Mesendoderm (in vitro differentiated cells): ENCODE measurements around the gene TCAP.

Source experiments
- DNase-seq: peaks from one replicate; pipeline ENCODE4 v3.0.0; 2013
- H2AK5ac ChIP-seq: 2 replicates; pipeline ENCODE4 v1.6.1; 2013; ENCODE audit warnings: low read length, inconsistent platforms
- H2BK120ac ChIP-seq: 2 replicates; pipeline ENCODE4 v1.6.1; 2013; ENCODE audit warnings: low read depth, mild to moderate bottlenecking, low read length, moderate library complexity, mixed read lengths
- H2BK15ac ChIP-seq: replicated peaks from 2 replicates; pipeline ENCODE4 v1.6.1; 2013; ENCODE audit warnings: low read depth, mild to moderate bottlenecking, moderate library complexity
- H2BK5ac ChIP-seq: 2 replicates; pipeline ENCODE4 v1.6.1; 2013; ENCODE audit warnings: low read length, inconsistent platforms
- H3K18ac ChIP-seq: 2 replicates; pipeline ENCODE4 v1.6.1; 2013; ENCODE audit warnings: mild to moderate bottlenecking, low read length, mixed read lengths
- H3K23ac ChIP-seq: one replicate; pipeline ENCODE4 v1.6.1; 2013; ENCODE audit warnings: low read length
- H3K27ac ChIP-seq: 2 replicates; pipeline ENCODE4 v1.5.1; 2013; ENCODE audit warnings: low read depth, mild to moderate bottlenecking, inconsistent platforms, low read length, moderate library complexity
- H3K27me3 ChIP-seq: 2 replicates; pipeline ENCODE4 v1.6.1; 2013; ENCODE audit warnings: low read length, control low read depth, mild to moderate bottlenecking, inconsistent platforms; ENCODE audit not compliant: insufficient read depth, poor library complexity
- H3K36me3 ChIP-seq: 2 replicates; pipeline ENCODE4 v1.6.1; 2013; ENCODE audit warnings: low read length, inconsistent platforms; ENCODE audit not compliant: control insufficient read depth, insufficient read depth
- H3K4ac ChIP-seq: one replicate; pipeline ENCODE4 v1.6.1; 2013; ENCODE audit warnings: low read depth, mild to moderate bottlenecking, low read length, moderate library complexity
- H3K4me1 ChIP-seq: 2 replicates; pipeline ENCODE4 v1.6.1; 2013; ENCODE audit warnings: low read depth, low read length, inconsistent platforms; ENCODE audit not compliant: control insufficient read depth
- H3K4me2 ChIP-seq: 2 replicates; pipeline ENCODE4 v1.6.1; 2013; ENCODE audit warnings: low read length
- H3K4me3 ChIP-seq: 2 replicates; pipeline ENCODE4 v1.5.1; 2013; ENCODE audit warnings: mild to moderate bottlenecking, low read length
- H3K56ac ChIP-seq: one replicate; pipeline ENCODE4 v1.6.1; 2013; ENCODE audit warnings: low read length
- H3K79me1 ChIP-seq: 2 replicates; pipeline ENCODE4 v1.6.1; 2013; ENCODE audit warnings: low read length, inconsistent platforms
- H3K79me2 ChIP-seq: 2 replicates; pipeline ENCODE4 v1.6.1; 2013; ENCODE audit warnings: mild to moderate bottlenecking, low read length; ENCODE audit not compliant: control insufficient read depth, insufficient read depth
- H3K9ac ChIP-seq: 2 replicates; pipeline ENCODE4 v1.6.1; 2013; ENCODE audit warnings: low read length, inconsistent platforms
- H4K5ac ChIP-seq: one replicate; pipeline ENCODE4 v1.6.1; 2013; ENCODE audit warnings: low read length
- H4K8ac ChIP-seq: one replicate; pipeline ENCODE4 v1.6.1; 2013; ENCODE audit warnings: low read depth, mild to moderate bottlenecking, control low read depth, low read length, moderate library complexity
- WGBS: extraction: QIAGEN DNeasy Blood & Tissue Kit; methylation state at CpG from one replicate; pipeline ENCODE4 v1.1.7; 2013; ENCODE audit warnings: low lambda C conversion rate, missing lambda C conversion rate; ENCODE audit not compliant: insufficient coverage; ENCODE audit errors: extremely low coverage; 5-methylcytosine and 5-hydroxymethylcytosine counted together

Gene TCAP

GRCh38 chr17:39628655-39629493 is 36.3 kb upstream of the TCAP start:
- H3K18ac ChIP-seq = no peak overlapping the region
- H4K8ac ChIP-seq = no peak overlapping the region
- H2BK5ac ChIP-seq = no peak overlapping the region
- no peak for DNase-seq
- no peak overlapping the region for H3K4me3 ChIP-seq
- no peak overlapping the region for H3K27ac ChIP-seq
- H2BK120ac ChIP-seq = no peak overlapping the region
- no peak overlapping the region for H3K9ac ChIP-seq
- no peak overlapping the region for H4K5ac ChIP-seq
- H3K79me1 ChIP-seq = no peaks in the 10 kb centered on the region
- H3K56ac ChIP-seq = peak overlapping the region; percentile 25
- no CpG with 5 or more reads among the region's 10 CpGs for WGBS
- H3K4ac ChIP-seq = no peak overlapping the region
- no peak overlapping the region for H2AK5ac ChIP-seq
- H3K23ac ChIP-seq = no peak overlapping the region
- no peak overlapping the region for H3K4me2 ChIP-seq
- H3K4me1 ChIP-seq = peaks cover 7% of the 10 kb centered on the region
- H3K27me3 ChIP-seq = no peaks in the 10 kb centered on the region
- no peak overlapping the region for H2BK15ac ChIP-seq
- H3K36me3 ChIP-seq = no peaks in the 10 kb centered on the region
- H3K79me2 ChIP-seq = no peaks in the 10 kb centered on the region

GRCh38 chr17:39629494-39629880 is 35.7 kb upstream of the TCAP start:
- Histone ChIP-seq H3K18ac (no peak overlapping the region), H3K9ac (no peak overlapping the region), H3K4me2 (no peak overlapping the region), H2AK5ac (no peak overlapping the region), H3K27ac (no peak overlapping the region), H3K23ac (peak overlapping the region; percentile 45), H3K4me3 (no peak overlapping the region), H2BK5ac (no peak overlapping the region), H2BK15ac (no peak overlapping the region), H4K8ac (no peak overlapping the region), H3K79me2 (no peaks in the 10 kb centered on the region), H4K5ac (no peak overlapping the region), H3K79me1 (no peaks in the 10 kb centered on the region), H3K4me1 (peaks cover 7% of the 10 kb centered on the region), H3K4ac (no peak overlapping the region), H3K36me3 (no peaks in the 10 kb centered on the region), H3K27me3 (no peaks in the 10 kb centered on the region), H3K56ac (no peak overlapping the region), H2BK120ac (no peak overlapping the region)
- WGBS = no CpG with 5 or more reads among the region's 3 CpGs
- DNase-seq = no peak

- DNase-seq = no peak
- H3K56ac ChIP-seq = no peak overlapping the region
Observed at GRCh38 chr17:39629898-39630297, 35.3 kb upstream of the TCAP start.

GRCh38 chr17:39631403-39631802 is 33.7 kb upstream of the TCAP start:
- H3K18ac ChIP-seq = peak overlapping the region; percentile 8
- H3K4ac ChIP-seq = peak overlapping the region; percentile 28
- no peak overlapping the region for H3K4me2 ChIP-seq
- DNase-seq = peak; percentile 90
- peak overlapping the region; percentile 20 for H3K27ac ChIP-seq
- H2BK5ac ChIP-seq = peak overlapping the region; percentile 74
- no peaks in the 10 kb centered on the region for H3K79me1 ChIP-seq
- H3K27me3 ChIP-seq = no peaks in the 10 kb centered on the region
- no peak overlapping the region for H3K23ac ChIP-seq
- H3K56ac ChIP-seq = peak overlapping the region; percentile 76
- no CpG with 5 or more reads among the region's 6 CpGs for WGBS
- H3K4me3 ChIP-seq = no peak overlapping the region
- no peak overlapping the region for H4K5ac ChIP-seq
- no peak overlapping the region for H2BK15ac ChIP-seq
- no peaks in the 10 kb centered on the region for H3K36me3 ChIP-seq
- peak overlapping the region; percentile 78 for H2AK5ac ChIP-seq
- peak overlapping the region; percentile 37 for H3K9ac ChIP-seq
- no peak overlapping the region for H2BK120ac ChIP-seq
- no peaks in the 10 kb centered on the region for H3K79me2 ChIP-seq
- peaks cover 11% of the 10 kb centered on the region for H3K4me1 ChIP-seq
- H4K8ac ChIP-seq = no peak overlapping the region

More at GRCh38 chr17:39629898-39630297, 35.3 kb upstream of the TCAP start:
- H2BK5ac ChIP-seq = no peak overlapping the region
- no peaks in the 10 kb centered on the region for H3K27me3 ChIP-seq
- H3K9ac ChIP-seq = no peak overlapping the region
- no peak overlapping the region for H4K8ac ChIP-seq
- no peaks in the 10 kb centered on the region for H3K79me2 ChIP-seq
- no peak overlapping the region for H2AK5ac ChIP-seq
- no peak overlapping the region for H3K27ac ChIP-seq
- no CpG with 5 or more reads among the region's 12 CpGs for WGBS
- H3K36me3 ChIP-seq = no peaks in the 10 kb centered on the region
- peak overlapping the region; percentile 45 for H3K23ac ChIP-seq
- H3K4ac ChIP-seq = no peak overlapping the region
- H2BK15ac ChIP-seq = no peak overlapping the region
- H3K4me2 ChIP-seq = no peak overlapping the region
- no peak overlapping the region for H2BK120ac ChIP-seq
- H3K18ac ChIP-seq = no peak overlapping the region
- H3K4me3 ChIP-seq = no peak overlapping the region
- H4K5ac ChIP-seq = no peak overlapping the region
- H3K4me1 ChIP-seq = peaks cover 8% of the 10 kb centered on the region
- no peaks in the 10 kb centered on the region for H3K79me1 ChIP-seq

- Histone ChIP-seq H3K36me3 (no peaks in the 10 kb centered on the region), H2BK15ac (no peak overlapping the region), H3K4me3 (no peak overlapping the region), H3K4ac (no peak overlapping the region), H3K79me2 (no peaks in the 10 kb centered on the region), H2BK120ac (no peak overlapping the region), H2AK5ac (peak overlapping the region; percentile 78), H3K23ac (peak overlapping the region; percentile 8), H3K27me3 (no peaks in the 10 kb centered on the region), H3K27ac (no peak overlapping the region), H3K56ac (peak overlapping the region; percentile 76), H4K8ac (no peak overlapping the region), H2BK5ac (no peak overlapping the region), H3K4me1 (peaks cover 14% of the 10 kb centered on the region), H3K4me2 (no peak overlapping the region), H3K9ac (no peak overlapping the region), H3K18ac (no peak overlapping the region), H3K79me1 (no peaks in the 10 kb centered on the region), H4K5ac (no peak overlapping the region)
- DNase-seq = no peak
- no CpG with 5 or more reads among the region's 13 CpGs for WGBS
Observed at GRCh38 chr17:39632153-39632941, 32.8 kb upstream of the TCAP start.
